CD1c-positive myeloid dendritic cell (primary cell): ENCODE data around the gene OR4D9.
"Not testable (repeated sequence)": the region's sequence is repeated elsewhere in the genome, so short reads cannot be mapped to it uniquely, and the experiment has no call there.

Experiments
- DNase-seq: peaks from one replicate; pipeline ENCODE4 v3.0.0-alpha.2; 2016; ENCODE audit errors: extremely low spot score

Gene OR4D9

GRCh38 chr11:59510941-59511589 lies at the start of gene OR4D9:
Gene OR4D9, plus strand, starts transcription at chr11:59511539. Its CDS starts 3,374 bp downstream, at chr11:59514913.
- DNase-seq, result no peak

GRCh38 chr11:59463190-59463641 lies 48.1 kb upstream of the OR4D9 start:
- DNase-seq, result no peak

- no peak for DNase-seq
These were observed 38.3 kb upstream of the OR4D9 start, which contains the start of gene OR4D10 for GRCh38 chr11:59473015-59473414. Gene OR4D10, plus strand, starts transcription at chr11:59473315. Its CDS starts 4,115 bp downstream, at chr11:59477430.

- no peak for DNase-seq
These were observed 36.2 kb upstream of the OR4D9 start for GRCh38 chr11:59475176-59475575.

- DNase-seq, result no peak
These were observed 31.4 kb upstream of the OR4D9 start for GRCh38 chr11:59479906-59480305.

- no peak for DNase-seq
These were observed 31.0 kb upstream of the OR4D9 start for GRCh38 chr11:59480359-59480758.

GRCh38 chr11:59501931-59502330 lies 9.4 kb upstream of the OR4D9 start:
- no peak for DNase-seq

- no peak for DNase-seq
These were observed 8.1 kb upstream of the OR4D9 start, which contains the start of gene OR4D11 for GRCh38 chr11:59503276-59503675. Gene OR4D11, plus strand, starts transcription at chr11:59503576. Its CDS starts 0 bp downstream, at chr11:59503576.

- no peak for DNase-seq
These were observed 336 bp downstream of the OR4D9 start for GRCh38 chr11:59511675-59512074.

GRCh38 chr11:59520139-59520538 lies 8.8 kb downstream of the OR4D9 start:
- DNase-seq, result not testable (repeated sequence)

- DNase-seq, result no peak
These were observed 9.4 kb downstream of the OR4D9 start for GRCh38 chr11:59520741-59521140.

GRCh38 chr11:59523541-59523940 lies 12.2 kb downstream of the OR4D9 start:
- DNase-seq, result no peak

- no peak for DNase-seq
These were observed 17.4 kb downstream of the OR4D9 start for GRCh38 chr11:59528711-59529110.

- no peak for DNase-seq
These were observed 21.3 kb downstream of the OR4D9 start for GRCh38 chr11:59532620-59533019.

GRCh38 chr11:59534676-59535075 lies 23.3 kb downstream of the OR4D9 start:
- no peak for DNase-seq

GRCh38 chr11:59542142-59542810 lies 30.9 kb downstream of the OR4D9 start:
- DNase-seq, result no peak

- not testable (repeated sequence) for DNase-seq
These were observed 32.4 kb downstream of the OR4D9 start for GRCh38 chr11:59543713-59544112.

- DNase-seq, result no peak
These were observed 33.5 kb downstream of the OR4D9 start for GRCh38 chr11:59544869-59545178.

- peak; percentile 21 for DNase-seq
These were observed 34.1 kb downstream of the OR4D9 start for GRCh38 chr11:59545179-59546020.

GRCh38 chr11:59547605-59548308 lies 36.4 kb downstream of the OR4D9 start:
- DNase-seq, result peak; percentile 82

GRCh38 chr11:59548309-59548656 lies 36.9 kb downstream of the OR4D9 start:
- DNase-seq, result no peak

- DNase-seq, result peak; percentile 76
These were observed 39.1 kb downstream of the OR4D9 start for GRCh38 chr11:59550368-59550841.
